ENCODE measurements around the gene TERT. TPM values are rescaled to one million over a fixed set of nuclear protein-coding genes. Genes with fewer than 3 reads are reported as not detected.

The TERT gene
- total RNA-seq, 4 donors from 2014 or later: not detected

DNA sequence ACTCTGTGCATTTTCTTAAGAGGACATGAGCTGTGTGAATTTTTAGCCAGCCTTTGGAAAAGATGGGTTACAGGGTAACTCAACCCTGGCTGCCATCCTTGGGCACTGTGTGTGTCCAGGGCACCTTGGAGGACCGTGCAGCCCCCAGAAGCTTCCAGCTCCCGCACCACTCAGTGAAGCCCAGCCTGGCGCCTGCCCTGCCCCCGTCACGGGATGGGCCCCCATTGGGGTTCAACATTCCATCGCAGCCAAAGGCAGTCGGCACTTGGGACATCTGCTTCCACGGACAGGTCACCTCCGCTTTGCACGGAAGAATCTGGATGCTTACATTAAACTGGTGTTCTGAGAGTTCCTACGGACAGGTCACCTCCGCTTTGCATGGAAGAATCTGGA lies 71.6 kb downstream of the TERT start:
- 29% methylated on average over 1 of the region's 12 CpGs; no CpG with 5 or more reads in 1 of the 2 donors for WGBS, 2 donors (ENCODE audit: low coverage in 1 of 2)
- H3K27me3 ChIP-seq: peaks cover 75% of the 10 kb centered on the region
- H3K27ac ChIP-seq: no peak overlapping the region
- ATAC-seq: no peak
- no peak overlapping the region for H3K4me3 ChIP-seq
- H3K36me3 ChIP-seq: no peaks in the 10 kb centered on the region
- H3K9me3 ChIP-seq: no peaks in the 10 kb centered on the region
- H3K4me1 ChIP-seq: no peaks in the 10 kb centered on the region
- no peak for TF ChIP-seq EP300 (IDR thresholded peaks at IDR 0.05)

- Histone ChIP-seq H3K27ac (no peak overlapping the region), H3K9me3 (no peaks in the 10 kb centered on the region), H3K27me3 (peaks cover 76% of the 10 kb centered on the region), H3K36me3 (no peaks in the 10 kb centered on the region), H3K4me1 (no peaks in the 10 kb centered on the region), H3K4me3 (no peak overlapping the region)
- TF ChIP-seq POLR2AphosphoS5 (IDR thresholded peaks at IDR 0.05): no peak
- TF ChIP-seq, protein P1, sequence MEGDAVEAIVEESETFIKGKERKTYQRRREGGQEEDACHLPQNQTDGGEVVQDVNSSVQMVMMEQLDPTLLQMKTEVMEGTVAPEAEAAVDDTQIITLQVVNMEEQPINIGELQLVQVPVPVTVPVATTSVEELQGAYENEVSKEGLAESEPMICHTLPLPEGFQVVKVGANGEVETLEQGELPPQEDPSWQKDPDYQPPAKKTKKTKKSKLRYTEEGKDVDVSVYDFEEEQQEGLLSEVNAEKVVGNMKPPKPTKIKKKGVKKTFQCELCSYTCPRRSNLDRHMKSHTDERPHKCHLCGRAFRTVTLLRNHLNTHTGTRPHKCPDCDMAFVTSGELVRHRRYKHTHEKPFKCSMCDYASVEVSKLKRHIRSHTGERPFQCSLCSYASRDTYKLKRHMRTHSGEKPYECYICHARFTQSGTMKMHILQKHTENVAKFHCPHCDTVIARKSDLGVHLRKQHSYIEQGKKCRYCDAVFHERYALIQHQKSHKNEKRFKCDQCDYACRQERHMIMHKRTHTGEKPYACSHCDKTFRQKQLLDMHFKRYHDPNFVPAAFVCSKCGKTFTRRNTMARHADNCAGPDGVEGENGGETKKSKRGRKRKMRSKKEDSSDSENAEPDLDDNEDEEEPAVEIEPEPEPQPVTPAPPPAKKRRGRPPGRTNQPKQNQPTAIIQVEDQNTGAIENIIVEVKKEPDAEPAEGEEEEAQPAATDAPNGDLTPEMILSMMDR (IDR thresholded peaks at IDR 0.05): no peak
- no peak for TF ChIP-seq POLR2A (IDR thresholded peaks at IDR 0.05)
- no peak for TF ChIP-seq EP300 (IDR thresholded peaks at IDR 0.05)
- ATAC-seq: no peak
- WGBS, 2 donors (ENCODE audit: low coverage in 1 of 2): 81 to 93% methylated on average over 3 to 11 of the region's 27 CpGs
Measured at GRCh38 chr5:1222621-1223277, 72.1 kb downstream of the TERT start.

- Histone ChIP-seq H3K27me3 (peaks cover 80% of the 10 kb centered on the region), H3K4me1 (no peaks in the 10 kb centered on the region), H3K36me3 (no peaks in the 10 kb centered on the region), H3K27ac (no peak overlapping the region), H3K9me3 (no peaks in the 10 kb centered on the region), H3K4me3 (no peak overlapping the region)
- TF ChIP-seq EP300 (IDR thresholded peaks at IDR 0.05) (no peak), POLR2AphosphoS5 (IDR thresholded peaks at IDR 0.05) (no peak), POLR2A (IDR thresholded peaks at IDR 0.05) (no peak)
- TF ChIP-seq, protein P1 (IDR thresholded peaks at IDR 0.05): no peak
- WGBS, 2 donors (ENCODE audit: low coverage in 1 of 2): 93% methylated on average over 9 of the region's 9 CpGs
- no peak for ATAC-seq
Measured at GRCh38 chr5:1222147-1222546, 72.7 kb downstream of the TERT start.

- Histone ChIP-seq H3K27me3 (peaks cover 83% of the 10 kb centered on the region), H3K9me3 (no peaks in the 10 kb centered on the region), H3K27ac (no peak overlapping the region), H3K4me1 (no peaks in the 10 kb centered on the region), H3K36me3 (no peaks in the 10 kb centered on the region), H3K4me3 (no peak overlapping the region)
- TF ChIP-seq EP300 (IDR thresholded peaks at IDR 0.05) (no peak), POLR2AphosphoS5 (IDR thresholded peaks at IDR 0.05) (no peak), POLR2A (IDR thresholded peaks at IDR 0.05) (no peak)
- TF ChIP-seq, protein P1 (IDR thresholded peaks at IDR 0.05): no peak
- ATAC-seq: no peak
- 80 to 87% methylated on average over 1 to 6 of the region's 10 CpGs for WGBS, 2 donors (ENCODE audit: low coverage in 1 of 2)
Measured at GRCh38 chr5:1221721-1222120, 73.1 kb downstream of the TERT start.

DNA sequence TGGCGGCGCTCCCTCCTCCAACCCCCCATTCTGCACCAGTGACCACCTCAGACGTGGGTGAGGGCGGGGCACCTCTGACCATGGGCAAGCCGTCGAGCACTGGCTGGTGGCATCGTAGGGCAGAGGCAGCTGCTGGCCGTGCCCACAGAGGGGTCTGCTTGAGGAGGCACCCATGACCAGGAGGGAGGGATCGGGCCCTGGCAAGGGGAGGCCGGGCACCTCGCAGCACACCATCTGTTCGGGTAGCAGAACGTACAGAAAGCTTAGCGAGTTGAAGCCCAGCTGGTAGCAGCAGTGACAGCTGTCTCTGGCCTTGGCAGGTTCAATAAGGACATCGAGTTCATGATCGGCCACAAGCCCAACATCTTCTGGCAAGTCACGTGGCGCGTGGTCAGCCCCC lies 74.0 kb downstream of the TERT start:
- Histone ChIP-seq H3K4me1 (no peaks in the 10 kb centered on the region), H3K27ac (no peak overlapping the region), H3K9me3 (no peaks in the 10 kb centered on the region), H3K4me3 (no peak overlapping the region), H3K27me3 (peaks cover 83% of the 10 kb centered on the region), H3K36me3 (no peaks in the 10 kb centered on the region)
- TF ChIP-seq POLR2A (IDR thresholded peaks at IDR 0.05) (no peak), EP300 (IDR thresholded peaks at IDR 0.05) (no peak), POLR2AphosphoS5 (IDR thresholded peaks at IDR 0.05) (no peak)
- TF ChIP-seq, protein P1 (IDR thresholded peaks at IDR 0.05): no peak
- WGBS, 2 donors (ENCODE audit: low coverage in 1 of 2): 40 to 89% methylated on average over 1 to 3 of the region's 19 CpGs
- no peak for ATAC-seq

All from gastroesophageal sphincter (tissue), 4 donors.